NCI-H774 (cell line): ENCODE measurements around the gene EAF1.
"Not testable (repeated sequence)": the region's sequence is repeated elsewhere in the genome, so short reads cannot be mapped to it uniquely, and the experiment has no call there.

Experiments used
- DNase-seq: peaks from one replicate; lab custom pipeline; 2025; lab: John Stamatoyannopoulos, UW

The EAF1 gene

DNA sequence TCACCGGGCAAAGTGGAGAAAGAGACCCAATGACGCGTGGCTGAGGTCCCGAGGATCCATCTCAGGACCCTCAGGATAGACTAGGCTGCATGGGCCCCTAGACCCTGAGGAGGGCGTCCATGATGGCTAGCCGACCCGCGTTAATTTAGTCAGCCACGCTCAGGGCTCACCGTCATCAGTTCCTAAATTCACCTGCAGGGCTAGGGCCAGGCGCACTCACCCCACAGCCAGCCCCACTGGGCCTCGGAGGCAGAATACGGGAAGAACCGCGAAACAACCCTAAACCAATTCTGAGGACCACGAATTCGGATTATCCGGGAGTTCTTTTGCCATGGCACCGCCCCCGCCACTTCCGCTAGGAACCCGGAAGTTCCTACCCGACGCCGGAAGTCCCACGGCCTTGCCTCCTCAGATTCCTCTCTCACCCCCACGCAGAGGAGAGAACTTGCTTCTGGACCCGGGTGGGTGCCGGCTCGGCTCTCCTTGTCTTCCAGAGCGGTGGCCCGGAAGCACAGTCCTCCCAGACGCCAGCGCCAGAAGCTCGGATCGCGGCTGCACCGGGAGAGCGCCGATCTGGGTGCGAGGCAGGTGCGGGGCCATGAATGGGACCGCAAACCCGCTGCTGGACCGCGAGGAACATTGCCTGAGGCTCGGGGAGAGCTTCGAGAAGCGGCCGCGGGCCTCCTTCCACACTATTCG is at the start of gene EAF1, which contains the start of gene METTL6:
Gene EAF1 (plus strand): TSS at position 417 of the 699 bp plus-strand sequence. CDS start 182 bp downstream, at position 599.
Gene METTL6 (minus strand): TSS at position 363 of the 699 bp plus-strand sequence. CDS start 1,033 bp downstream, outside the sequence.
- peak; percentile 74 for DNase-seq

DNA sequence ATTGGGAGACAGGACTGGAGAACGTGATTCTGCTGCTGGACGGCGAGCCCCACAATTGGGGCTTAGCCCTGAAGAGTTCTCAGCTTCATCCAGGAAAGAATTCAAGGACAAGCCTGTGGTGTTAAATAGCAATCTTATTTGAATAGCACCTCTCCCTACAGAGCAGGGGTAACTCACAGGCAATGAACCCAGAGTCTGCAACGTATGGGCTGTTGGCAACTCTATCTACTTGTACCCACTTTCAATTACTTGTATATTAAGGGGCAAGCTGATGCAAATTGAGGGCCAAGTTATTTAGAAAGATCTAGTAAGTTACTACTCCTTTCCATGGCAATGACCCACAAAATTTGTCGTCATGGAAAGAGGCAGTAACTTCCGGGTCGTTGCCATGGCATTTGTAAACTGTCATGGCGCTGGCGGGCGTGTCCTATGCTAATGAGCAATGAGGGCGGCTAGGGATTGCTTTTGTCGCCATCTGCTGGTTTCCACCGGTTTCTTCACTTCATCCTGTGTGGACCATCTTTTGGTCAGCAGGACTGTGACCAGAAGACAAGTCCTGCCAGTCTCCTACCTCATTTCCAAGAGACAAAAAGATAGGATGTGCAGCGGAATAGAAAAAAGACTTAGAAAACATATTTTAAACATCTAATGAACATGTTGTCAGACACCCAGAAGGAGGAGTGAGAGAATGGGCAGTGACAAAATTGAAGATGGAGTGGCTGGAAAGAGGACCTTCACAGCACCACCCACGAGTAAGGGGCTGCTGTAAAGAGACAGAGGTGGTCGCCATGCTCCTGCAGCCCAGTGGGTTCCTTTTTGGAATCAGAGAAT is 49.2 kb upstream of the EAF1 start:
- DNase-seq: peak; percentile 85

DNA sequence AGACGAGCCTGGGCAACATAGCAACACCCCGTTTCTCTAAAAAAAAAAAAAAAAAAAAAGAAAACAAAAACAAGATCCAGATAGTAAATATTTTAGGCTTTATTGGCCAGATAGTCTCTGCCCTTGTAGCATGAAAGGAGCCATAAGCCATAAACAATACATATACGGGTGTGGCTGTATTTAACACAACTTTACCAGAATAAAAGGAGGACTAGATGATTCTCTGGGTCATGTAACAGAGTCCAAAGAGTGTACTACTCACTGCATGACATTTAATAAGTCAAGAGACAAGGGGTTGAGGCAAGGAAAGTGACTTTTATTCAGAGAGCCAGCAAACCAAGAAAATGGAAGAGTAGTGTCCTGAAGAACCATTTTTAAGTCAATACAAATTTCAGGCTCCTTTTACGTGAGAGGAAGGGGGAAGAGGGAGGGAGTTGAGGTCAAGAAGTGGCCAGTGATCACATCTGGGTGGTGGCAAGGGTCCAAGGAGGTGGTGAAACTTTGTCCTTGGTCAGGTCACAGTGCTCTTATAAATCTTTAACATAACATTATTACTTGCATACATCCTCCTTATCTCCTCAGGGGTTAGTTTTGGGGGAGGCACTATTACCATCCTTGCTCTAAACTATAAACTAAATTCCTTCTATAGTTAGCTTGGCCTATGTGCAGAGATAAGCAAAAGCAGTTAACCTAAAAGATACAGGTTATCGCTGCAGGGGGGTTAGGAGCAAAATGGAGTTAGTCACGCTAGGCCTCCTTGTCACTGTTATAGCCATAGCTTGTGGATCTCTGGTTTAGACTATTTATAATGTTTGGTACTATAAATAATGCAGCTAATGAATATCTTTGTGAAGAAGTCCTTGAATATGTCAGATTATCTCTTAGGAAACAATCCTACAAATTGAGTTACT is 46.2 kb upstream of the EAF1 start:
- DNase-seq: no peak

DNA sequence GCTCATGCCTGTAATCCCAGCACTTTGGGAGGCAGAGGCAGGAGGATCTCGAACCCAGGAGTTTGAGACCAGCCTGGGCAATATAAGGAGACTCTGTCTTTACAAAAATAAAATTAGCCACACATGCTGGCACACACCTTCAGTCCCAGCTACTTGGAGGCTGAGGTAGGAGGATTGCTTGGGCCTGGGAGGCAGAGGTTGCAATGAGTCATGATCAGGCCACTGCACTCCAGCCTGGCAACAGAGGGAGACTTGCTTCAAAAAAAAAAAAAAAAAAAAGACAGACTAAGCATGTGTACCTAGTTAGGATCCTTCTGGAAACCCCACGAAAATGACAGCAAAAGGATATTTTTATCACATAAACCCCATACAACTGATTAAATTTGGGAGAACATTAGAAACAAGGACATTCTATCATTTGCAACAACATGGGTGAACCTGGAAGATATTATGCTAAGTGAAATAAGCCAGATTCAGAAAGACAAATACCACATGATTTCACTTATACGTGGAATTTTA is 44.9 kb upstream of the EAF1 start:
- DNase-seq: no peak

DNA sequence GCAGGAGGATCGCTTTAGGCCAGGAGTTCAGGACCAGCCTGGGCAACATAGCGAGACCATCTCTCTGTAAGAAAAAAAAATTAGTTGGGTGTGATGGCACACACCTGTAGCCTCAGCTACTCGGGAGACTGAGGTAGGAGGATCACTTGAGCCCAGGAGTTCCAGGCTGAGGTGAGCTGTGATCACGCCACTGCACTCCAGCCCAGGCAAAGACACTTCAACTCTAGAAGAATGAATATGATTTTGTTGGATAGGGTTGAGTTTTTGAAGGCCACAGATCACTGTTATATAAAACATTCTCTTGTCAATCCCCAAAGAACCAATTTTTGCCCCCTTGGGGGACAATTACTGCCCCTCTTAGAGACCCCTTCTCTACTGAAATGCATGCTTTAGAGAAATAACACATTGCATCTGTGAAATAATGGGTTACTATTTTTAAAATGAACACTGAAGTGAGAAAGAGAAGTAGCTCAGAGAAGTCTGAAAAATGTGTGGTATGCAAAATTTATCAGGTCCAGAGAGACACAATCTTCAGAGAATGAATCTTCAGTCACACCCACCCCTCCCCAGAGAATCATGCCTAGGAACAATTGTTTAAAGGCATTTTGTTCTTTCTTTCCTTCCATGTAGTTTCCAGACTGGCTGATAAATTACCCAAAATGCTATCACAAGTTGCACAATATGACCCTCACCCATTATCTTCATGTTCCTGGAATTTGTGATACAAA is 42.7 kb upstream of the EAF1 start:
- no peak for DNase-seq

DNA sequence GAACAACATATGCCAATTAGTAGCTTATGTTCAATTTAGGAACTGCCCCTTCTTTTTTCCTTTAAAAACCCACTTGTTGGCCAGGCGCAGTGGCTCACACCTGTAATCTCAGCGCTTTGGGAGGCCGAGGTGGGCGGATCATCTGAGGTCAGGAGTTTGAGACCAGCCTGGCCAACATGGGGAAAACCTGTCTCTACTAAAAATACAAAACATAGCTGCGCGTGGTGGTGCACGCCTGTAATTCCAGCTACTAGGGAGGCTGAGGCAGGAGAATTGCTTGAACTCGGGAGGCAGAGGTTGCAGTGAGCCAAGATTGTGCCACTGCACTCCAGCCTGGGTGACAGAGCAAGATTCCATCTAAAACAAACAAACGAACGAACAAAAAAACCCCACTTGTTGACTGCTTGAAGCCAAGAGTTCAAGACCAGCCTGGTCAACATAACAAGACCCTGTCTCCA is 42.1 kb upstream of the EAF1 start:
- not testable (repeated sequence) for DNase-seq

DNA sequence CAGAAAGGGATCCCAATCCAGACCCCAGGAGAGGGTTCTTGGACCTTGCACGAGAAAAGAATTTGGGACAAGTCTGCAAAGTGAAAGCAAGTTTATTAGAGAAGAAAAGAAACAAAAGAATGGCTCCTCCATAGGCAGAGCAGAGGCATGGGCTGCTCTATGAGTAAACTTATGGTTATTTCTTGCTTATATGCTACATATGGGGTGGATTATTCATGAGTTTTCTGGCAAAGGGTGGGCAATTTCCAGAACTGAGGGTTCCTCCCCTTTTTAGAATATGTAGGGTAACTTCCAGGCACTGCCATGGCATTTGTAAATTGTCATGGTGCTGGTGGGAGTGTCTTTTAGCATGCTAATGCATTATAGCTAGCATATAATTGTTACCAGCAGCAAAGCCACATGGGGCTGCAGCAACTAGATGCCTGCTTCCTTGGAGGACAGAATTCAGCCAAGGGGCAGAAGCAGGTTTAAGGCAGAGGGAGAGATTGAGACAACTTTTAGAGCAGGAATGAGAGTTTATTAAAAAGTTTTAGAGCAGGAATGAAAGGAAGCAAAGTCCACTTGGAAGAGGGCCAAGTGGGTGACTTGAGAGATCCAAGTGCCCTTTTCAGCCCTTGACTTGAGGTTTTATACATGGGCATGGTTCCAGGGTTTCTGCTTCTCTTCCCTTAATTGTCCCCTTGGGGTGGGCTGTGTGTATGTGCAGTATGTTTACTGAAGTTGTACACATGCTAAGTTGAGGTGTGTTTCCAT is 41.3 kb upstream of the EAF1 start:
- DNase-seq: no peak

DNA sequence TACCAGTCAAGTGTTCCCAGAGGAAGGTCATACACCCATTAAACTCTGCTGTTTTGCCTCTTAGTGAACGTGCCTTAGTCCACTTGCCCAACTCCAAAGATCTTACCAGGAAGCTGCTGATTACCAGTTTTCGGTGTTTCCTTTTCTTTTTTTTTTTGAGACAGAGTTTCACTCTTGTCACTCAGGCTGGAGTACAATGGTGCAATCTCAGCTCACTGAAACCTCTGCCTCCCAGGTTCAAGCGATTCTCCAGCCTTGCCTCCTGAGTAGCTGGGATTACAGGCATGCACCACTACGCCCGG is 40.8 kb upstream of the EAF1 start:
- not testable (repeated sequence) for DNase-seq

DNA sequence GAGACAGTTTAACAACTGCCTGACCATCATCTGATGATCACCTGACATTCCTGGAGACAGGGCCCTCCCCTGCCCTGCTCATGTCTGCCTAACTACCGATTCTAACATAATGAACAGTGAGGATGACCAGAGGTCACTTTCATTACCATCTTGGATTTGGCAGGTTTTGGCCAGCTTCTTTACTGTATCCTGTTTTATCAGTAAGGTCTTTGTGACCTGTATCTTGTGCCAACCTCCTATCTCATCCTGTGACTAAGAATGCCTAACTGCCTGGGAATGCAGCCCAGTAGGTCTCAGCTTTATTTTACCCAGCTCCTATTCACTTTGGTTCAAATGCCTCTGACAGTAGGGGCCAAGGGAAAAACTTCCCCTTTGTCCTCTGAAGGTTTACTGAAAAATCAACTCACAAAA is 40.2 kb upstream of the EAF1 start:
- no peak for DNase-seq

DNA sequence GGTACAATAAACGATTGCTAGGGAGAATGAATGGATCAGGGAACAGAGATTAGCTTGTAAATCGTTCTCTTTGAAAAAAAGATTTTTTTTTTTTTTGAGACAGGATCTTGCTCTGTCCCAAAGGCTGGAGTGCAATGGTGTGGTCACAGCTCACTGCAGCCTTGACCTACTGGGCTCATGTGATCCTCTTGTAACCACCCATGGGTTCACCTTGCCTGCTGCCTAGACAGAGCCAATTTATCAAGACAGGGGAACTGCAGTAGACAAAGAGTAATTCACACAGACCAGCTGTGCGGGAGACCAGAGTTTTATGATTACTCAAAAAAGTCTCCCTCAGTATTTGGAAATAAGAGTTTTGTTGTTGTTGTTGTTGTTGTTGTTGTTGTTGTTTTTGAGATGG is 39.7 kb upstream of the EAF1 start:
- no peak for DNase-seq

DNA sequence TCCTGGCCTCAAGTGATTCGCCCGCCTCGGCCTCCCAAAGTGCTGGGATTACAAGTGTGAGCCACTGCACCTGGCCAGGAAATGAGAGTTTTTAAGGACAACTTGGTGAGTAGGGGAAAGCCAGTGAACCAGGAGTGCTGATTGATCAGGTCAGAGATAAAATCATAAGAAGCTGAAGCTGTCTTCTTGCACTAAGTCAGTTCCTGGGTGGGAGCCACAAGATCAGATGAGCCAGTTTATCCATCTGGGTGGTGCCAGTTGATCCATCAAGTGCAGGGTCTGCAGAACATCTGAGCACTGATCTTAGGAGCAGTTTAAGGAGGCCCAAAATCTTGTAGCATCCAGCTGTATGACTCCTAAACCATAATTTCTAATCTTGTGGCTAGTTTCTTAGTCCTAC is 39.1 kb upstream of the EAF1 start:
- DNase-seq: not testable (repeated sequence)

DNA sequence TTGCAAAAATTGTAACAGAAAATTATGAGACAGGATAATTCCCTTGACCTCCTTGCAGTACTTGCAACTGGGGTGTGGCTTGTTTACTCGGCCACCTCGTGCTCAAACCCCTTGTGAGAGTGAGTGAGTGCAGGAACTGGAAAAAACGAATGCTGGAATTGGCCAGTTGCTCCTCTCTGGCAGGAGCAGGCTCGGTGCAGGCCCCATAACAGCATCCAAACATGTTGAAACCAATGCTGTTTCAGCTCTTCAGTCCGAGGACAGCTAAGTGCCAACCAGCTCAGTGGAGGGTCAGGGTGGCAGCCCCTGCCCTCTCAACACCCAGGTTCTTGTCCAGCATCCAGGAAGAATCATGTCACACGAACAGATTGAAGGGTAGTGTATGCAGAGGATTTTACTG is 36.9 kb upstream of the EAF1 start:
- no peak for DNase-seq

DNA sequence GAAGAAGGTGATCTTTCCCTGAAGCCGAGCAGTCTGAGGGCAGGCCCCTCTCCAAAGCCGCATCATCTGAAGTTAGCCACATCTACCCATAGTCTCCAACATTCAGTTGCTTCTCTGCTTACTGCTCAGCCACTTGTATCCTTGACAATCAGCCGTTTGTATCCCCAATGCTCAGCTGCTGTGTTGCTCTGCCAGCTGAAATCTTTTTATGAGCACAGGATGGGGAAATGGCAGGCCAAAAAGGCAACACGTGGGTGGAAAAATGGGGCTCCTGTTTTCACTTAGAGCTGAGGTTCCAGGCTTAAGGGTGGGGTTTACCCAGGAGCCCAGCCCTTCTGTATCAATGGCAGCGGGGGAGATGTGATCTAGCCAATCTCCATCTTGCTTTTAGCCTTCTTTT is 36.4 kb upstream of the EAF1 start:
- DNase-seq: no peak

DNA sequence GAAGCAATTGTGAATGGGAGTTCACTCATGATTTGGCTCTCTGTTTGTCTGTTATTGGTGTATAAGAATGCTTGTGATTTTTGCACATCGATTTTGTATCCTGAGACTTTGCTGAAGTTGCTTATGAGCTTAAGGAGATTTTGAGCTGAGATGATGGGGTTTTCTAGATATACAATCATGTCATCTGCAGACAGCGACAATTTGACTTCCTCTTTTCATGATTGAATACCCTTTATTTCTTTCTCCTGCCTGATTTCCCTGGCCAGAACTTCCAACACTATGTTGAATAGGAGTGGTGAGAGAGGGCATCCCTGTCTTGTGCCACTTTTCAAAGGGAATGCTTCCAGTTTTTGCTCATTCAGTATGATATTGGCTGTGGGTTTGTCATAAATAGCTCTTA is 34.1 kb upstream of the EAF1 start:
- DNase-seq: not testable (repeated sequence)

DNA sequence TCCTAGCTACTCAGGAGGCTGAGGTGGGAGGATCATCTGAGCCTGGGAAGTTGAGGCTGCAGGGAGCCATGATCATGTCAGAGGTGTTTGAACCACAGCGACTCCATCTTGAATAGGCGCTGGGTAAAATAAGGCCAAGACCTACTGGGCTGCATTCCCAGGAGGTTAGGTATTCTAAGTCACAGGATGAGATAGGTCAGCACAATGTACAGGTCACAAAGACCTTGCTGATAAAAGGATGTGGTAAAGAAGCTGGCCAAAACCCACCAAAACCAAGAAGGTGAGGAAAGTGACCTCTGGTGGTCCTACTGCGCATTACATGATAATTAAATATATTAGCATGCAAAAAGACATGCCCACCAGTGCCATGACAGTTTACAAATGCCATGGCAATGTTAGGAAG is 28.7 kb upstream of the EAF1 start:
- DNase-seq: not testable (repeated sequence)

DNA sequence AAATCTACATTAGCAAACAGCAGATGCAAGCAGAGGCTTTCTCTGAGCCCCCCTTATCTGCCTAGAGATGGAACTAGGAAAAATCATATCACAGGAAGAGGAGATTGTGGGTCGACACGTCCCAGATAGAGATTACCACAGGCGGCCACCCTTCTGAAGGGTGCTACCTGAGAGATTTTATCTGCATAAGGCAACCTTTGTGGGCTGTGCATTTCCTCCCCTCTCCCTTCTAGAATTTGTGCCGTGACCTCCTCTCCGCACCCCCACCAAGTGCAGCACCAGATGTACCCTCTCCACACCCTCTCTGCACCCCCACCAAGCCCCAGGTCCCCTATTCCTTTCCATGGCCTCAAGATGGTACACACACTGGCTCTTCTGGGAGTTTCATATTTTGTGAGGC is 27.4 kb upstream of the EAF1 start:
- no peak for DNase-seq

DNA sequence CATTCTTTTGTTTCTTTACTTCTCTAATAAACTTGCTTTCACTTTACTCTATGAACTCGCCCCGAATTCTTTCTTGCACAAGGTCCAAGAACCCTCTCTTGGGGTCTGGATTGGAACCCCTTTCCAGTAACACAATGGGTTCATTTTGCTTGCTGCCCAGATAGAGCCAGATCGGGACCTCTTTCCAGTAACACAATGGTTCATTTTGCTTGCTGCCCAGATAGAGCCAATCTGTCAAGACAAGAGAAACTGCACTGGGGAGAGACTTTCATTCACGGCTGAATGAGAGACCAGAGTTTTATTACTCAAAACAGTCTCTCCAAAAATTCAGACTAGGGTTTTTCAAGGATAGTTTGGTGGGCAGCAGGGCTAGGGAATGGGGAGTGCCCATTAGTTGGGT is 25.5 kb upstream of the EAF1 start:
- no peak for DNase-seq

DNA sequence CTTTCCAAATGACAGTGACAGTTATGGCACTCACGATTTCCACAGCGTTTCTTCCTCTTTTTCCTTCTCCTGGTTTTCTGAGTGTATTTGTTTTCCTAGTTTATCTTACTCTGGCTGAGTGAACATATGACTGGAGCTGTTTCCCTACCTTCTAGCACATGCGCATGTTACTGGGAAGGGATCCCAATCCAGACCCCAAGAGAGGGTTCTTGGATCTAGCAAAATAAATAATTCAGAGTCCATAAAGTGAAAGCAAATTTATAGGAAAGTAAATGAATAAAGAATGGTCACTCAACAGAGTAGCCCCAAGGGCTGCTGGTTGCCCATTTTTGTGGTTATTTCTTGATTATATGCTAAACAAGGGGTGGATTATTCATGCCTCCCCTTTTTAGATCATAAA is 23.9 kb upstream of the EAF1 start:
- DNase-seq: no peak

DNA sequence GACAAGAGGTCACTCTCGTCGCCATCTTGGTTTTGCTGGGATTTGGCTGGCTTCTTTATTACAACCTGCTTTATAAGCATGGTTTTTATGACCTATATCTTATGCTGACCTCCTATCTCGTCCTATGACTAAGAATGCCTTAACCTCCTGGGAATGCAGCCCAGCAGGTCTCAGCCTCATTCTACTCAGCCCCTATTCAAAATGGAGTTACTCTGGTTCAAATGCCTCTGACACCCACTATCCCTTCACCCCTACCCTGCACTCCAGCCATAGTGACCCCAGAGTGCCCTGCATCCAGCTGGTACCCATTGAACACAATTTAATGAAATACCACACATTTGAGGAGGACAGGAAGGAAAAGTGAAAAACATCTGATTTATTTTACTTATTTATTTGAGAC is 23.4 kb upstream of the EAF1 start:
- no peak for DNase-seq

DNA sequence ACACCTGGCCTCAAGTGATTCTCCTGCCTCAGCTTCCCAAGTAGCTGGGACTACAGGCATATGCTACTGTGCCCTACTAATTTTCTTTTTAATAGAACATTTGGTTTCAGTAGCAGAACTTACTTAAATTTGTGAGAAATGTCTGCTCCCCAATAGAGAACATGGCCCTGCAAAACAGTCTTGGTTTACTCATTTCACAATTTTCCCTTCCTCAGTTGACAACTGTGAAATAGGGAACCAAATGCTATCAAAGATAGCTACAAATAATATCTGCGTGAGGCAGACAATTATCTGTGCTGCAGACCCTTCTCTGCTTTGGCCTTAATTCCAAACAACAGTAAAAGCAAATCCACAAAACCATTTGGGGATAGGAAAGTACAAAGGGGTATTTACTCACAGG is 22.6 kb upstream of the EAF1 start:
- DNase-seq: no peak
